ENCODE results near the gene GNRHR.
"Not testable (repeated sequence)": the region's sequence is repeated elsewhere in the genome, so short reads cannot be mapped to it uniquely, and the experiment has no call there.

Gene GNRHR

GRCh38 chr4:67754288-67754687, at the start of gene GNRHR:
Gene GNRHR (minus strand): TSS chr4:67754388. CDS start chr4:67754335, 53 bp downstream.
- no peak for DNase-seq (ENCODE audit: low read depth in 3 of 3)

- no peak for DNase-seq (ENCODE audit: low read depth in 3 of 3)
Measured at GRCh38 chr4:67796810-67797209, 42.6 kb upstream of the GNRHR start.

GRCh38 chr4:67790721-67791120, 36.5 kb upstream of the GNRHR start:
- DNase-seq (ENCODE audit: low read depth in 3 of 3) = no peak

GRCh38 chr4:67787311-67787710, 33.1 kb upstream of the GNRHR start:
- DNase-seq (ENCODE audit: low read depth in 3 of 3) = no peak

- DNase-seq (ENCODE audit: low read depth in 3 of 3) = no peak
Measured at GRCh38 chr4:67785528-67785927, 31.3 kb upstream of the GNRHR start.

- no peak for DNase-seq (ENCODE audit: low read depth in 3 of 3)
Measured at GRCh38 chr4:67779631-67780030, 25.4 kb upstream of the GNRHR start.

DNA sequence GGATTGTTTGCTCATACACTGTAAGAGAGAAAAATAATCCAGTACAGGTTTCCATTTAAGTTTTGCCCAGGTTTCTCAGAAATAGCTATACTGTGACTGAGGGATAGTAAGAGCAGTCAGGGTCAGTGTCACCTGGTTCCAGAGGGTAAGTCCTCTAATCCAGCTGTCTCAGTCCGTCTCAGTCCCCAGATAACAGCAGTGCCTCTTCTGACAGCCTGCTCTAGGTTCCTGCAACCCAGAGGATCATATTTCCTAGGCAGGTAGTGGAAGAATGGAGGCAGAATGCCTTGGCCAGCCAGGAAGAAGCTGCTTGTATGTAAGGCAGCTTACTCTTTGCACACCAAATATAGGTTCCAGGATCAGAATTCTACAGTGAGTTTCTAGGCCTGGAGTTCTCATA, 22.6 kb upstream of the GNRHR start:
- DNase-seq (ENCODE audit: low read depth in 3 of 3) = no peak

DNA sequence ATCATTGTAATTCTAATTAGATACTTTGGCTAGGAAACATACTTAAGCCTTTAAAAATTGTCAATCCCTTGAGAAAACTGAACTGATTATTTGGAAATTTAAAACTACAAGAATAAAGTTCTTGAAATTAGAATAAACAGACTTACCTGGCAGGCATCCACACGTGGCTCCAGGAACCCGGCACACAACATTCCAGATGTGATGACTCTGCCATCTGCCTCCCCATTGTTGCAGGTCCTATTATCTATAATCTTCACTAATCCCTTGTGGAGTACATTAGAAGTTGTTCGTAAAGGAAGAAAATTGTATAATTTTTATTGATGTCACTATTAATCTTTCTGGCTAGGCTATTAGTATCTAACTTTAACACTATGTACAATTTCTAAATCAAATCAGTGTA, 16.2 kb upstream of the GNRHR start:
- DNase-seq (ENCODE audit: low read depth in 3 of 3) = no peak

DNA sequence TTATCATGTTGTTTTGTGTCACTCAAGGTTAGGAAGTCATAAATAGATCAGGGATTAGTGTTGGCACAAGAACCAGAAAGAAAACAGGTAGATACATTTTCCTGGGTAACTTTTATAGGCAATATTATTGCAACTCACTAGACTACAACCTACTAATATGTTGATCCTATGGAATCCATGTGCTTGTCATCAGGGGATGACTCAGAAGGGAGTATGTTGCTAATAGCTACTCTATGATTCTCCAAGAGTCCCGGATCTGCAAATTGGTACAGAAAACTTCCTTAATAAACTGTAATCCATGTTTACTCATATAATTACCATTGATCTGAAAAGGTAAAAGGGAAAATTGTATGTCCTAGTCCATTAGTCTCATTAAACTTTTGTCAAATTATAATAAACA, 11.7 kb upstream of the GNRHR start:
- no peak for DNase-seq (ENCODE audit: low read depth in 3 of 3)

- DNase-seq (ENCODE audit: low read depth in 3 of 3) = no peak
Measured at GRCh38 chr4:67765401-67765800, 11.2 kb upstream of the GNRHR start.

DNA sequence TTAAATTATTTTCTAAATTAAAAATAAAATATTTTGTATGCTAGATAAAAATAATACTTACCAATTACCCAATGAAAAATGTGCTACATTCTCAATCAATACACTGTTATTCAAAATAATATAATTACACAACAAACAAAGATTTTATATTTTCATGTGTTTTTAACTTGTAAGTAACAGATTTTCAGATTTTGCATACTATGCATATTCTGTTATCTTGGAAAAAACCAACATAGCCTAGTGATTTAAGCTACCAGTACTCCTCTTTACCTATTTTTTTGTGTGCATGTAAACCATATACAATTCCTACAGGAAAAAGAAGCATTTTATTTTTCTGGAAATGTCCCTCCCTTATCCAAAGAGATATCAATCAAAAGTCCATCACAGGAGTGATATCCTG, 10.0 kb upstream of the GNRHR start:
- DNase-seq (ENCODE audit: low read depth in 3 of 3) = no peak

DNA sequence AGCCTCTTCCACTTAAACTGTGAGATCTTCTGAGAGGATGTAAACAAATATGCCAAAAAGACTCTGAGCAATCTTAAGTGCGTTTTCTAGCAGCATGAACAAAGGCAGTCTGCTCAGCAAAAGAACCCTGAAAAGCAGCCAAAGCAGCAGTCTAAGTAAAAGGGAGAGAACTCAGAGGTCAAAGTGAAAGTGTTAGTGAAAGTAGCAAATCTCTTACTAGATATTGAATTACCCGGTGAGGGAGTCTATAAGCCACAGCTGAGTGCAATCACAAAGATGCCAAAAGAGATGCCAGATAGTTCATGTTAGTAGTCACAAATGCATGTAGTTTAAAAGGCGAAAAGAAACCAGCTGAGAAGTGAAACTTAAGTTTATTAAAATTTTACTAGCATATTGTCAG, 7.9 kb upstream of the GNRHR start:
- no peak for DNase-seq (ENCODE audit: low read depth in 3 of 3)

DNA sequence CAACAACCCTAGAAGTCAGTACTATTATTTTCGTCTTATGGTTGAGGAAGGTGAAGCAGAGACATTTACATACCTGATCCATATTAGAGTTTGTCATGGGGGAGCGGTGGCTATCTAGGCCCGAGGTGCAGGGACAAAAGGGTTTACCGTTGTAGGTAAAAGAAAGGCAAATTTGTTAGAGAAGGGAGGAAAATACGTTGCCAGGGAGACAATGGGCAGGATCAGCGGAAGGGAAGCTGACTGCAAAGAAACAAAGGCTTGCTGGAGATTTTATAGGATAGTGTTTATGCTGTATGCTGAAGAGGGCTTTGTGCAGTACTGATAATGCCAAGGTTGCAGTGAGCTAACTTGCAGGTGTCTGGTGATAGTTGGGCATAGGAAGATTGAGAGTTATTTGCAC, 2.8 kb upstream of the GNRHR start:
- DNase-seq (ENCODE audit: low read depth in 3 of 3) = not testable (repeated sequence)

GRCh38 chr4:67755974-67756373, 1.8 kb upstream of the GNRHR start:
- DNase-seq (ENCODE audit: low read depth in 3 of 3) = no peak

- DNase-seq (ENCODE audit: low read depth in 3 of 3) = no peak
Measured at GRCh38 chr4:67751260-67751659, 2.9 kb downstream of the GNRHR start.

DNA sequence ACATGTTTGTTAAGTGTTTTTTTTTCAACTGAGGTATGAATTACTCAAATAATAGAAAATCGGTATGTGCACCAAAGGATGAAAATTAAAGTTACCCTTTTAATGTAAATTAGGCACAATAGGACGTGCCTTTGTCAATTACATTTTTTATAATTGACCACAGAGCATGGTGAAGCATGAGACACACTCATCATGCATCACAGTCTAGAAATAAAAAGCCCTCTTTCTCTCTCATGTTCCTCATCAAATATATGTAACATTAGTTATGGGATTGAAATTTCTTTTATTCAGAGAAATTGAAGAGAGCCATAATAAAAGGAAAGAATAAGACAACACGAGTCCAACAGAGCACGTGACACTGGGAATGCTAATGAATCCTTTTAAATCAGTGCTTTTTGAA, 3.5 kb downstream of the GNRHR start:
- no peak for DNase-seq (ENCODE audit: low read depth in 3 of 3)

- no peak for DNase-seq (ENCODE audit: low read depth in 3 of 3)
Measured at GRCh38 chr4:67749286-67749685, 4.9 kb downstream of the GNRHR start.

DNA sequence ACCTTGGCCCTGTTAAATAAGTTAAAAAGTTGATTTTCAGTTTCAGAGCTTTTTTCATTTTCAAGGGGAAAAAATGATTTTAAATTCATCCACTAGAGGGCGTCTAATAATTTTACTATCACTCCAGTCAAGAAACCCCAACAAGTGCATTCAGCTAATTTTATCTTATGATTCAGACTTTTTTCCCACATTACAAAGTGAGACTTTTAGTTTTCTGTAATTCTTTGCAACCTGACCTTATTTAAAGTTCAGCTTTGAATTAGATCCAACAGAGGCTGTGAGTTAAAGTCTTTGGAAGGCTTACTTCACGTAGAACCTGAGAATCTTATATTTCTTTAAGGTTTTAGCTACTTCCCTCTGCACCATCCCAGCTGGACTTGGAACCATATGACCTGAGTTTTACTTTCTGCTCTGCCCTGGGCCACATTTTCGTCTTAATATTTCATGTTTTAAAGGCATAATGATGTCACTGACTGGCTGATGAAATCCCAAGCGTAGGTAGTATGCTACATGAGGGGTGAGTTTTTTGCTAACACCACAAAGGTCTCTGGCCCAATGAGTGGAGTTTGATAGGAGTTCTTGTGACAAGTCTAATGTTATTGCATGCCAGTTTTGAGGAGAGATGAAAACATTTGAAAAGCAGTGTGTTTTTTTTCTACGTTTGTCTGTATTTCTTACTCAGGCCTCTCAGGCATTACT, 7.2 kb downstream of the GNRHR start:
- no peak for DNase-seq (ENCODE audit: low read depth in 3 of 3)

DNA sequence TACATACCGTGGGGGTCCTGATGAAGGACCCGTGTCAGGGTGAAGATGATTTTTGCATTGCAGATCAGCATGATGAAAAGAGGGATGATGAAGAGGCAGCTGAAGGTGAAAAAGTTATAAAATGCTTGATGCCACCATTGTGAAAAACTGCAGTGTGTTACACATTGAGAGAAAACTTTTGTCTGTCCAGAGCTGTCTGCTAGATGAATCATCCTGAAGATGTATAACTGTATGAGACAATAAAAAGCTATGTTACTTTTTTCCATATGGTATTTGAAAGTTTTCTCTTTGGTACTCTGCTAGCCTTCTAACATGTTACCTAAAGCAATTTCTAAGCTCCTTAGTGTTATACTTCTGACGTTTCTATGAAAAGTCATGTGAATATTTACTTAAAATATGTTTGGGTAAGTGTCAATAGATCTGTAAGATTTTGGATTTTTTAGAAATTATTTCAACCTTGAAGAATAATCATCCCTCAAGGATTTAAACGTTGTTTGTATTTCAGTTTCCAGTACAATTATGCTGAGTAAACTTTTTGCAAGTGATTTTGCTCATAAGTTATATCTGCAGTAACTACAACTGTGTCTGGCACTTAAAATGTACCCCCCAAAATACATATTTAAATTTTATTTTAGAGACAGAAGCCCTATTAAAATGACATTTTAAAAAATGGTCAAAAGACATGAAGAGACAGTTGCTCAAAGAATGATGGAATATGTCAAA, 9.5 kb downstream of the GNRHR start:
- DNase-seq (ENCODE audit: low read depth in 3 of 3) = no peak

GRCh38 chr4:67743194-67743593, 11.0 kb downstream of the GNRHR start:
- no peak for DNase-seq (ENCODE audit: low read depth in 3 of 3)

GRCh38 chr4:67736262-67736661, 17.9 kb downstream of the GNRHR start:
- DNase-seq (ENCODE audit: low read depth in 3 of 3) = no peak

GRCh38 chr4:67735325-67735724, 18.9 kb downstream of the GNRHR start:
- DNase-seq (ENCODE audit: low read depth in 3 of 3) = no peak

DNA sequence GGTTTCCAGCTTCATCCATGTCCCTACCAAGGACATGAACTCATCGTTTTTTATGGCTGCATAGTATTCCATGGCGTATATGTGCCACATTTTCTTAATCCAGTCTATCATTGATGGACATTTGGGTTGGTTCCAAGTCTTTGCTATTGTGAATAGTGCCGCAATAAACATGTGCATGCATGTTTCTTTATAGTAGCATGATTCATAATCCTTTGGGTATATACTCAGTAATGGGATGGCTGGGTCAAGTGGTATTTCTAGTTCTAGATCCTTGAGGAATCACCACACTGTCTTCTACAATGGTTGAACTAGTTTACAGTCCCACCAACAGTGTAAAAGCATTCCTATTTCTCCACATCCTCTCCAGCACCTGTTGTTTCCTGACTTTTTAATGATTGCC, 23.7 kb downstream of the GNRHR start:
- DNase-seq (ENCODE audit: low read depth in 3 of 3) = not testable (repeated sequence)
